B cell (primary cell): ENCODE measurements around the gene AOC1. TPM values are rescaled to one million over a fixed set of nuclear protein-coding genes. Genes with fewer than 3 reads are reported as not detected.

Experiments
- ATAC-seq: fragments of 200-7000 bp; cut with Tn5 transposase; one replicate; pipeline ENCODE4 v1.10.0; 2021; ENCODE audit warnings: low read depth, mild to moderate bottlenecking, moderate number of reproducible peaks, moderate library complexity
- CTCF ChIA-PET: fragments of 350-600 bp; sonication (Branson Sonifier 250); formaldehyde crosslinking; loops from one replicate; lab custom pipeline; 2021; ENCODE audit warnings: antibody characterized with exemption, inconsistent platforms; lab: Charles Lee
- POLR2A ChIA-PET: fragments of 350-600 bp; sonication (Branson Sonifier 250); formaldehyde crosslinking; loops from one replicate; lab custom pipeline; 2021; ENCODE audit warnings: antibody characterized with exemption; lab: Charles Lee
- DNase-seq: peaks from one replicate; pipeline ENCODE4 v3.0.0; 2013
- H2AFZ ChIP-seq: 2 replicates; pipeline ENCODE4 v1.6.1; 2012; ENCODE audit warnings: mild to moderate bottlenecking, low read depth, low read length; ENCODE audit not compliant: insufficient read depth, poor library complexity, severe bottlenecking
- H3K27ac ChIP-seq, 2 donors: 1 replicate in 1 of 2; 2 replicates in 1 of 2; pipeline ENCODE4 v1.5.1; 2012 to 2013; ENCODE audit warnings: low read length in 2 of 2, mild to moderate bottlenecking in 2 of 2, moderate library complexity in 1 of 2
- H3K27me3 ChIP-seq, 4 experiments: fragments of 200-600 bp in 1 of 4; sonication (generic) in 1 of 4; replicated peaks in 1 of 4; 1 replicate in 2 of 4; 2 replicates in 2 of 4; pipeline versions ENCODE4 v1.6.1 to v1.7.0; 2013 to 2016; ENCODE audit warnings: low read length in 3 of 4, mild to moderate bottlenecking in 2 of 4, mixed read lengths in 1 of 4, moderate library complexity in 1 of 4; ENCODE audit not compliant: insufficient read depth in 4 of 4, control insufficient read depth in 3 of 4; ENCODE audit errors: control extremely low read depth in 1 of 4
- H3K36me3 ChIP-seq, 2 experiments: replicated peaks in 1 of 2; 1 replicate in 1 of 2; 2 replicates in 1 of 2; pipeline versions ENCODE4 v1.6.1 to v1.7.1; 2013; ENCODE audit warnings: low read length in 1 of 2; ENCODE audit not compliant: insufficient read depth in 2 of 2, control insufficient read depth in 1 of 2; ENCODE audit errors: control extremely low read depth in 1 of 2, extremely low read depth in 1 of 2
- H3K4me1 ChIP-seq, 2 donors: fragments of 200-600 bp in 1 of 2; sonication (generic) in 1 of 2; 1 replicate in 1 of 2; 2 replicates in 1 of 2; pipeline versions ENCODE4 v1.5.1 to v1.6.1; 2013 to 2017; ENCODE audit warnings: low read length in 2 of 2; ENCODE audit not compliant: control insufficient read depth in 2 of 2, insufficient read depth in 2 of 2
- H3K4me2 ChIP-seq: replicated peaks from 2 replicates; pipeline ENCODE3; 2012; ENCODE audit warnings: mild to moderate bottlenecking, low read depth, low read length; ENCODE audit not compliant: poor library complexity, severe bottlenecking
- H3K4me3 ChIP-seq, 5 experiments: fragments of 200-600 bp in 1 of 5; sonication (generic) in 1 of 5; 1 replicate in 3 of 5; 2 replicates in 2 of 5; pipeline versions ENCODE4 v1.5.1 to v1.7.0; 2011 to 2016; ENCODE audit warnings: low read length in 4 of 5, mild to moderate bottlenecking in 4 of 5, low read depth in 2 of 5, control low read depth in 1 of 5, moderate library complexity in 1 of 5; ENCODE audit not compliant: insufficient read depth in 1 of 5; ENCODE audit errors: control extremely low read depth in 1 of 5, extremely low read depth in 1 of 5
- H3K79me2 ChIP-seq: fragments of 200-600 bp; sonication (generic); one replicate; pipeline ENCODE4 v1.6.0; 2016; ENCODE audit warnings: low read length; ENCODE audit not compliant: control insufficient read depth, insufficient read depth
- H3K9ac ChIP-seq: fragments of 200-600 bp; sonication (generic); 2 replicates; pipeline ENCODE4 v1.6.1; 2017; ENCODE audit warnings: mild to moderate bottlenecking, low read length, moderate library complexity
- H3K9me3 ChIP-seq, 3 donors: one replicate each; pipeline versions ENCODE4 v1.6.1 to v1.7.1; 2013; ENCODE audit warnings: low read length in 2 of 3; ENCODE audit not compliant: control insufficient read depth in 2 of 3, insufficient read depth in 1 of 3; ENCODE audit errors: control extremely low read depth in 1 of 3
- H4K20me1 ChIP-seq: 2 replicates; pipeline ENCODE4 v1.6.0; 2012; ENCODE audit warnings: mild to moderate bottlenecking, low read length; ENCODE audit not compliant: insufficient read depth, control insufficient read depth, poor library complexity, severe bottlenecking
- H3K27ac Mint-ChIP-seq: one replicate; pipeline ENCODE4 v1.8.0; 2021; ENCODE audit warnings: mixed read lengths
- H3K27me3 Mint-ChIP-seq: one replicate; pipeline ENCODE4 v1.8.0; 2021; ENCODE audit warnings: mixed read lengths
- H3K4me1 Mint-ChIP-seq: one replicate; pipeline ENCODE4 v1.8.0; 2021; ENCODE audit warnings: mixed read lengths
- H3K4me3 Mint-ChIP-seq: one replicate; pipeline ENCODE4 v1.8.0; 2021; ENCODE audit warnings: mixed read lengths
- H3K9me3 Mint-ChIP-seq: one replicate; pipeline ENCODE4 v1.8.0; 2022; ENCODE audit warnings: mixed read lengths; ENCODE audit not compliant: insufficient read depth
- CTCF ChIP-seq: fragments of 200-600 bp; IDR thresholded peaks from one replicate; pipeline ENCODE4 v1.8.0; 2022; ENCODE audit warnings: antibody characterized with exemption, mild to moderate bottlenecking
- EZH2 ChIP-seq: IDR thresholded peaks from 2 replicates; pipeline ENCODE4 v1.6.1; 2012; ENCODE audit warnings: borderline replicate concordance, low read depth, mild to moderate bottlenecking, moderate library complexity, low read length; ENCODE audit not compliant: insufficient read depth, poor library complexity, severe bottlenecking
- WGBS: methylation state at CpG from one replicate; pipeline ENCODE4 v1.1.5; 2013; ENCODE audit warnings: missing lambda C conversion rate; ENCODE audit not compliant: insufficient coverage; 5-methylcytosine and 5-hydroxymethylcytosine counted together
- intact Hi-C: fragments of 100-400 bp; cut with micrococcal nuclease; formaldehyde crosslinking; loops from one replicate; pipeline ENCODE4 v1.10.0; 2022
- polyA plus RNA-seq: library from polyadenylated mRNA; depleted of rRNA; stranded (reverse); fragments of >200 nt; gene quantifications from 2 replicates; pipeline ENCODE4 v1.2.3, GENCODE V29; 2012
- total RNA-seq, 2 donors: library from RNA; stranded (reverse); fragments of 120-200 nt in 1 of 2; gene quantifications; 1 replicate in 1 of 2; 2 replicates in 1 of 2; pipeline versions ENCODE4 v1.2.3 to v1.2.4, GENCODE V29; 2013 to 2022

AOC1 gene
- total and polyA plus RNA-seq, 2 donors (not counting 1 experiment from before 2014, with no cell fraction given), result 0.07 TPM; not detected in 1

GRCh38 chr7:150842716-150843115 lies 9.6 kb upstream of the AOC1 start:
- Mint-ChIP-seq H3K4me3 (no peak overlapping the region), H3K27me3 (peaks cover 3% of the 10 kb centered on the region), H3K4me1 (no peaks in the 10 kb centered on the region), H3K27ac (no peak overlapping the region), H3K9me3 (no peaks in the 10 kb centered on the region)
- no peak overlapping the region for H3K4me2 ChIP-seq
- ChIA-PET CTCF (no interaction called here), POLR2A (no interaction called here)
- H3K27ac ChIP-seq, result no peak overlapping the region
- WGBS, result 76% methylated on average over 2 of the region's 4 CpGs
- TF ChIP-seq EZH2 (no peak), CTCF (no peak)
- ATAC-seq, result no peak
- no peak for DNase-seq
- H4K20me1 ChIP-seq, result no peaks in the 10 kb centered on the region
- H2AFZ ChIP-seq, result no peak overlapping the region
- H3K27me3 ChIP-seq, result peaks cover 0 to 4% (median 0%) of the 10 kb centered on the region in 4 experiments
- H3K4me3 ChIP-seq, result no peak overlapping the region
- intact Hi-C loops, result no loop called here
- peaks cover 0 to 3% (median 0%) of the 10 kb centered on the region in 3 donors for H3K9me3 ChIP-seq
- H3K79me2 ChIP-seq, result no peaks in the 10 kb centered on the region
- H3K36me3 ChIP-seq, result no peaks in the 10 kb centered on the region
- H3K9ac ChIP-seq, result no peak overlapping the region
- no peaks in the 10 kb centered on the region for H3K4me1 ChIP-seq

- DNase-seq, result no peak
- Histone ChIP-seq H3K79me2 (no peaks in the 10 kb centered on the region), H3K4me3 (no peak overlapping the region), H3K36me3 (no peaks in the 10 kb centered on the region), H3K4me1 (no peaks in the 10 kb centered on the region), H2AFZ (no peak overlapping the region), H3K9me3 (peaks cover 0 to 3% (median 0%) of the 10 kb centered on the region in 3 donors), H4K20me1 (no peaks in the 10 kb centered on the region), H3K9ac (no peak overlapping the region), H3K4me2 (no peak overlapping the region), H3K27me3 (no peaks in the 10 kb centered on the region), H3K27ac (no peak overlapping the region)
- Mint-ChIP-seq H3K9me3 (no peaks in the 10 kb centered on the region), H3K4me1 (no peaks in the 10 kb centered on the region), H3K27ac (no peak overlapping the region), H3K4me3 (no peak overlapping the region), H3K27me3 (peaks cover 12% of the 10 kb centered on the region)
- CTCF ChIA-PET, result no interaction called here
- POLR2A ChIA-PET, result no interaction called here
- WGBS, result 24% methylated on average over 3 of the region's 4 CpGs
- no peak for ATAC-seq
- TF ChIP-seq EZH2 (no peak), CTCF (no peak)
- intact Hi-C loops, result no loop called here
Measured at GRCh38 chr7:150845421-150845861, 6.9 kb upstream of the AOC1 start.
